ENCODE results near the gene INPP5B.
A peak's percentile ranks its signal among the peaks of the same experiment; 100 is the strongest.

The INPP5B gene

DNA sequence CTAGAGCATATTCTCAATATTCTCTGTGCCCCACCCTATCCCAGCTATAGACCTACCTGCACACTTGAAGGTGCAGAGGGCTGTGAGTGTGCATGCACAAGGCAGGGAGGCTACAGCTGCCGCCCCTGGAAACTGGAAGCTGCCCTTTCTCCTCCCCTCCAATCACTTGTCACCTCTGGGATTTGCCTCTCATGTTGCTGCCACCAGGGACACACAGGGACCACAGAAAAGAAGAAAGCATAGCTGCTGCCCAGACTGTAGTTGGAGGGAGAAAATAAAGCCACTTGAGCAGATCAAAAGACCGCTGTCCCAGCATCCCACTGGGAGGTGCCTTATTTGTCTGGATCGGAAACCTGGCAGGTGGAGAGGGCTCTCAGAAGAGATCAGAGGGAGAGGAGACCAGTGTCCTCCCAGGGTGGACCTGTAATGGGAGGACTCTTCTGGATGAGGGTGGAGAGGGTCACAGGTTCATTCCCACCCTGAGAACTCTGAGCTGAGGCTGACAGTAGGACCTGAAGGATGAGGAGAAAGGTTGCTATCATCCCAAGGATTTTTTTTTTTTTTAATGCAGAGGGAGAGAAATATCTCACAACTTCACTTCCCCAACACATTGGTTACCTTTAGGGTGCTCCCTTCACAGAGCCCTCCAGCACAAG is 7.6 kb upstream of the INPP5B start:
- H3K36me3 Mint-ChIP-seq, result peaks cover 11% of the 10 kb centered on the region
- no peak overlapping the region for H3K4me3 Mint-ChIP-seq
- H3K27me3 Mint-ChIP-seq, result no peaks in the 10 kb centered on the region
- peaks cover 4% of the 10 kb centered on the region for H3K4me1 Mint-ChIP-seq
- no peaks in the 10 kb centered on the region for H3K9me3 Mint-ChIP-seq
- no peak overlapping the region for H3K27ac Mint-ChIP-seq
- no peak for ATAC-seq (ENCODE audit: low read depth)
- DNase-seq (ENCODE audit: low spot score in 2 of 2), result no peak

DNA sequence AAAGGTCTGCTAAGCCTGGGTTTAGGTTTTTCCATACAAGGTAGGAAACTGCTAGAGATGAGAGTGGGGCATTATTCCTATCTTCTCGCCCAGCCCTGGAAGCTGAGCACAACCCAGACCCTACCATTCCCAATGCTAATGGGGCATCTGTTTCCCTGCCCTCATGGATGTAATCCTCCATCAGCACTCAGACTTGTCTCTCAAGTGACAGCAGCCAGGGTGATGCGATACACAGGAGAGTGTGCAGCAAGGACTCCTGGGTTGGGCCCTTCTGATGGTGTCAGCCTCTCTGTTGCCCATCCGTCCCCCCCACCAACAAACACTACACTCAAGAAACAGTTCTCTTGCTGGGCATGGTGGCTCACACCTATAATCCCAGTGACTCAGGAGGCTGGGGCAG is 5.9 kb upstream of the INPP5B start:
- Mint-ChIP-seq H3K27ac (no peak overlapping the region), H3K27me3 (no peaks in the 10 kb centered on the region), H3K4me3 (no peak overlapping the region), H3K36me3 (peaks cover 6% of the 10 kb centered on the region), H3K9me3 (no peaks in the 10 kb centered on the region), H3K4me1 (peaks cover 4% of the 10 kb centered on the region)
- ATAC-seq (ENCODE audit: low read depth) (no peak), DNase-seq (ENCODE audit: low spot score in 2 of 2) (no peak)

DNA sequence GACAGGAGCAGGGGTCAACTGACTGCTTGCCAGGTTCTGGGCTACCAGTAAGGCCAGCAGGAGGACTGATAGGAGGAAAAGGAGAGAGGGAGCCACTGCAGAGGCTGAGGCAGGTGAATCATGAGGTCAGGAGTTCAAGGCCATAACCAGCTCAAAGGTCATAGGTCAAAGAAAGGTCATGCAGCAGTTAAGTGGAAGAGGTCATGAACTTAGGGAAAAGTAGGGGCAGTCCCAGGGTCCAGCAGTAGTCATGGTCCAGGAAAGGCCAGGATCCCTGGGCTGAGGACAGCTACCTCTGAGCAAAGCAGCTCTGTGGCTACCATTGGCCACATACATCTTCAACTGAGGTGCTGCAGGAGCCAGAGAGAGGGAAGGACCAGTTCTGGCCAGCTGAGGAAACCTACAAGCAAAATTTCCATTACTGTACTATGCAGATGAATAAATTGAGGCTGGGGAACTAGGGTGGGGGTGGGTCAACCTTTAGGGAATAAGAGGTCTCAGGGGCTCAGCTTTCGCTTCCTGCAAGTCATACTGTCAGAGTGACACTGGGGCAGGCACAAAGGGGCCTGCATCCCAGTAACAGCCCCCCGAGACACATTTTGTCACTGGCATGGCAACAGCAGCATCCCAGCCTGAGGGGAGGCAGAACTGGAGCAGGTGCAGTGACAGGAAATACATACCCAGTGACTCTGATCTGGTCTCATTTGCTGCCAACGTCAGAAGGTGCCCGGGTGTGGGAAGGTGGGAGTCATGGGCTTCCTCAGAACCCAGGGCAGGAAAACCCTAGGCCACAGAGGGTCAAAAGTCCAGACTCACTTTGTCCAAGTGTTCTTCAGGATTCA is 5.2 kb upstream of the INPP5B start:
- Mint-ChIP-seq H3K4me3 (no peak overlapping the region), H3K9me3 (no peaks in the 10 kb centered on the region), H3K4me1 (peaks cover 11% of the 10 kb centered on the region), H3K36me3 (peaks cover 3% of the 10 kb centered on the region), H3K27ac (no peak overlapping the region), H3K27me3 (no peaks in the 10 kb centered on the region)
- ATAC-seq (ENCODE audit: low read depth), result no peak
- no peak for DNase-seq (ENCODE audit: low spot score in 2 of 2)

DNA sequence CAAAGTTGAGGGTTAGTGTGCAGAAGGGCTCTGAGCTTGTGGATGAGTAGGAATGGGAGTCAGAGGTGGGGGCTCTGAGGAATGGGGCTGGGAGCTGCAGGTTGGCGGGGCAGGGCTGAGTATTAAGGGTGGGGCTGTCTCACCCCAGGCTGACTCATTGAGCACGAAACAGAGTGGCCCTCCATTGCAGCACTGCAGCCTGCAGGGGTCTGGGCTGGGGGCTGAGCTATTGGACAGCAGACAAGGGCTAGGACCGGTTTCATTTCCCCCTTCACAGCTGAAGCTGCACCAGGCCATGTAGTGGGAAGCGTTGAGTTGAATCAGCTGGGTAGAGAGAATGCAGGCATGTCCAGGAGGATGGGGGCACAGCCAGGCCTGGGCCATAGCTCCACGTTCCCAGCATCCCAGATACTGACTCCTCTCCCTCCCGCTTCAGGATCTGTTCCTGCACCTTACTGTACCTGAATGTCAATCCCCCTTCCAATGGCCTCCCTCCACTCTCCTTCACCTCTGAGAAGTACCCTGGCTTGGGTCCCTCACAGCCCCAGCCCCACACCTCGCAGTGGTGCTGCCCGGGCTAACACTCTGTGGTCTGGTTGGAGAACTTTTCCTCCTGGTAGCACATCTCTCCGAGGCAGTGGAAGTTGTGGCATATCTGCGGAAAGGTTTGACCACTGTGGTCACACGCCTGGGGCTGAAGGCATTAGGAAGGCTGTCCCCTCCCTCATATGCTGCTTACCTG is 4.4 kb upstream of the INPP5B start:
- peaks cover 2% of the 10 kb centered on the region for H3K36me3 Mint-ChIP-seq
- no peak overlapping the region for H3K27ac Mint-ChIP-seq
- H3K27me3 Mint-ChIP-seq, result no peaks in the 10 kb centered on the region
- peaks cover 18% of the 10 kb centered on the region for H3K4me1 Mint-ChIP-seq
- no peak overlapping the region for H3K4me3 Mint-ChIP-seq
- H3K9me3 Mint-ChIP-seq, result no peaks in the 10 kb centered on the region
- DNase-seq (ENCODE audit: low spot score in 2 of 2), result no peak
- ATAC-seq (ENCODE audit: low read depth), result no peak

DNA sequence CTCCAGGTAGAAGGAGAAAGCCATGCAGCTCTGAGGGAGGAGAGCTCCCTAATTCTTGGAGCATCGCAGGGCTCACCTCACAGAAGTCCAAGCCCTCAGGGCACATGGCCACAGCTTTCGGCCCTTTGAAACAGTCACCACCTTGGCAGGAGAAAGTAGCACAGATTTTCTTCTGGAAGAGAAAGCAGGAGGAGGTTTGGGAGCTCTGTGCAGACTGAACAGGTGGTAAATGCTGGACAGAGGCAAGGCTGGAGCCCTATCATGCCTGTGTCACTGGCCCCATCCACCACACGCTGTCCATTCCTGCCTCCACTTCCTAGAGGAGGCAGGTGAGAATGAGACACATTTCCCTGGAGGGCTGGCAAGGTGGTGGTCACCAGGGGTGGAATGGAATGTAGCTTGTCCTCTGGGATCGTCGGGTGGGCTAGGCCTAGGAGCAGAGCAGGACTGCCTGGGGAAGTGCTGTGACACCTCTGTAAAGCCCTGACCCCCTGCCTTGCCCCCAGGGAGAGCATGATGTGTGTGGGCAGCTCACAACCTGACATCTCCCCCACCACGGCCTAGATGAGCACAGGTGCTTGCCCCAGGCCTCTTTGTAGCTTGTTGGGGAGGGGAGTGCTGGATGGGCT is 2.8 kb upstream of the INPP5B start:
- H3K27ac Mint-ChIP-seq, result no peak overlapping the region
- H3K4me1 Mint-ChIP-seq, result peaks cover 18% of the 10 kb centered on the region

DNA sequence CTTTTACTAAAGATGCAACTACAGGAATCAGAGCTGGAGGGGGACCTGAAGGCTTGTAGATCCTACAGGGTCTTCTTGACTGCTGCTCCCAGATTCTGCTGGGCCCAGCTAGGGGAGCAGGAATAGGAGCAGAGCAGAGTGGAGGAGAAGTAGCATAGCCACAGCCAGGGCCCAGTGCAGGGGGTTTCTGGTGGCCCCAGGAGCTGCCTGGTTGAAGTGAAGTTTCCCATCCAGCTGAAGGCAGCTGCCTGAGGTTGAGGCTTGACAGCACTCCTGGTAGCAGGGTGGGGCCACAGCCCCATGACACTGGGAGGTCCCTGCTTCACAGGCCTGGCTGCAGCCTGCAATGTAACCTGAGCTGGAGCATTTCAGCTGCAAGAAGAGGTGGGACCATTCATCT is 2.0 kb upstream of the INPP5B start:
- Mint-ChIP-seq H3K9me3 (no peaks in the 10 kb centered on the region), H3K27me3 (no peaks in the 10 kb centered on the region), H3K27ac (no peak overlapping the region), H3K4me3 (no peak overlapping the region), H3K36me3 (no peaks in the 10 kb centered on the region), H3K4me1 (peaks cover 18% of the 10 kb centered on the region)
- ATAC-seq (ENCODE audit: low read depth) (no peak), DNase-seq (ENCODE audit: low spot score in 2 of 2) (no peak)

More for the DNA sequence above, 2.8 kb upstream of the INPP5B start:
- no peaks in the 10 kb centered on the region for H3K27me3 Mint-ChIP-seq
- no peaks in the 10 kb centered on the region for H3K36me3 Mint-ChIP-seq
- no peak overlapping the region for H3K4me3 Mint-ChIP-seq
- no peak for ATAC-seq (ENCODE audit: low read depth)
- DNase-seq (ENCODE audit: low spot score in 2 of 2), result no peak
- no peaks in the 10 kb centered on the region for H3K9me3 Mint-ChIP-seq

DNA sequence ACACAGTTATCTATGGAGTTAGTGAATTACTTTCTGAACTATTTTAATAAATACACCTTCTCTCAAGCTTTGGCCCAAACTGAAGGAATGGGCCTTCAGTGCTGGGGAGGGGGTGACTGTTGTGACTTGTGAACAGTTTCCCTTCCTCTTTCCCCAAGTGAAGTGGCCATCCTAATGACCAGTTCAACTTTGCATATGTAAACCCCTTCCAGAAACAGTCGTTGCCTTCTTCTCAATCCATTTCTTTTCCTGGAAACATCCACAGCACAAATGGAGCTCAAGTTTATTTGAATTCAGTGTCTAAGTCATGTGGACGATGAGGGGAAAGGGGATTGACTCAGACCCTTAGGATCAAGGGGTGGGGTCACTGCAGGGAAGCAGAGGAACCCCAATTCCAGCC is 1.3 kb upstream of the INPP5B start:
- Mint-ChIP-seq H3K9me3 (no peaks in the 10 kb centered on the region), H3K36me3 (peaks cover 1% of the 10 kb centered on the region), H3K27me3 (no peaks in the 10 kb centered on the region), H3K27ac (no peak overlapping the region), H3K4me3 (no peak overlapping the region), H3K4me1 (peaks cover 18% of the 10 kb centered on the region)
- ATAC-seq (ENCODE audit: low read depth) (no peak), DNase-seq (ENCODE audit: low spot score in 2 of 2) (no peak)

DNA sequence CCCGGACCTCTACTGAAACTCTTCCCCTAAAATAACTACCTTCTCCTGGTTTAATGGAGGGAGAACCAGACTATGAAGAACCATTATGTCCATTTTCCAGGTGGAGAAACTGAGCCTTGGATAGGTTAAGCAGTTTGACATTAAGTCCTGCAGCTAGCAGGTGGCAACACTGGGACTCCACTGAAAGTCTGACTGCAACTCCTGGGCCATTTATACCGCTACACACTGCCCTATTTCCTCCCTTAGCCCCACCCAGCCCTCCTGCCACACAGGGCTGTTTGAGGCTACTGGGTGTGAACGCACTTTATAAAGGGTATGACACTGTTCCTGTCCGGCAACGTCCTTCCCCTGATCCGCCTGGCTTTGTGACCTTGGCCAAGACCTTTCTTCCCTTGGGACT is 511 bp upstream of the INPP5B start:
- no peak for ATAC-seq (ENCODE audit: low read depth)
- H3K4me1 Mint-ChIP-seq, result peaks cover 18% of the 10 kb centered on the region

DNA sequence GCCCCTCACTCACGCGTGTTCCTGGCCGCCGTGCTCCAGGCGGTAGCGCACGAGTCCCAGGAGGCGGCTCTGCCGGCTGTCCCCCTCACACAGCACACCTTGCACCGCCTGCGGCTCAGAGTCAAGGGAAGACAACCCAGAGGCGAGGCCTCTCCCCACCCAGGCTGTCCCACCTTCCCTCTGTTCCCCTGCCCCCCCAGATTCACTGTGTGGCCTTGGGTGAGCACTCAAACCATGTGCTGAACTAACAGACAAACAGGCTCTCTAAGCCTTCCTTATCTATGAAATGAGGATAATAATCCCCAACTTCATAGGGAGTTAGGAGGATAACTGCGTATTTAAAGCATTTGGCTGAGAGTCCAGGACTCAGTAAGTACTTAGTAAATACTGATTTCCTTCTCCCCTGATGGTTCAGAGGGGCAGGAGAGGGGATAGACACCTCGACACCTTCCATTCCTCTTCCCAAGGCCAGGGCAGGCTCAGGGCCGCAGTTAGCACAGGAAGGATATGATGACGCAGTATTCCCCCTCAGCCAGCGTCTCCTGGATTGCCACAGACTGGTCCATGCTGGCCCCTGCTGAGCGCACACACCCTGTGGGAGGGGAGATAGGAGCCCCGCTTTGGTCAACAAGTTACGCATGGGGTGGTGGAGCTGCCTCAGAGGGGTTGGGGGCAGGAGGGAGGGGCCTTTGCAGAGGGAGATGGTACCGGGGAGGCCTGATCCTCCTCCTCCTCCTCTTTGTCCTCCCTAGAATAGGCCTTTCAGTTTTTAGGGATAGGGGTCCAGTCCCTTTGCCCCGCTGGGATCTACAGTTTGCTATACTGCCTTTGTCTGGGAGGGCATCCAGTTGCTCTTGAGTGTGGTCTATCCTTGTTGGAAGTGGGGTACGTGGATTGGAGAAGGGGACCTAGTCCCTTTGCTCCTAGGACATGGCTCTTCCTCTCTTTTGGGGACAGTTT is 830 bp downstream of the INPP5B start:
- H3K36me3 Mint-ChIP-seq, result peaks cover 3% of the 10 kb centered on the region
- DNase-seq (ENCODE audit: low spot score in 2 of 2), result no peak
- H3K27me3 Mint-ChIP-seq, result no peaks in the 10 kb centered on the region
- ATAC-seq (ENCODE audit: low read depth), result no peak
- no peaks in the 10 kb centered on the region for H3K9me3 Mint-ChIP-seq
- peak overlapping the region; percentile 92 for H3K27ac Mint-ChIP-seq
- H3K4me1 Mint-ChIP-seq, result peaks cover 14% of the 10 kb centered on the region
- H3K4me3 Mint-ChIP-seq, result peak overlapping the region; percentile 99

More for the DNA sequence above, 511 bp upstream of the INPP5B start:
- H3K36me3 Mint-ChIP-seq, result peaks cover 3% of the 10 kb centered on the region
- H3K27ac Mint-ChIP-seq, result peak overlapping the region; percentile 92
- H3K4me3 Mint-ChIP-seq, result peak overlapping the region; percentile 99
- no peak for DNase-seq (ENCODE audit: low spot score in 2 of 2)
- H3K9me3 Mint-ChIP-seq, result no peaks in the 10 kb centered on the region
- no peaks in the 10 kb centered on the region for H3K27me3 Mint-ChIP-seq

DNA sequence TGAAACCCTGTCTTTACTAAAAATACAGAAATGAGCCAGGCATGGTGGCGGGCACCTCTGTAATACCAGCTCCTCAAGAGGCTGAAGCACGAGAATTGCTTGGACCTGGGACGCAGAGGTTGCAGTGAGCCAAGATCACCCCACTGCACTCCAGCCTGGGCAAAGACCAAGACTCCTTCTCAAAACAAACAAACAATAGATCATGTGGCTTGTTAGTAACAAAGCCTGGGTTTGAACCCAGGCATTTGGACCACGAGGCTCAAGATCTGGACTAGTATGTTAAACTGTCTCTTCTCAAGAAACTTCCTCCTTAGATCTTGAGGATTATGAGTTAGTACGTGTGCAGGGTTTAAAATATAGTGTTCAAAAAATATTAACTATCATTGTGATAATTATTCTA is 1.6 kb downstream of the INPP5B start:
- Mint-ChIP-seq H3K27me3 (no peaks in the 10 kb centered on the region), H3K4me1 (peaks cover 14% of the 10 kb centered on the region), H3K27ac (no peak overlapping the region), H3K9me3 (no peaks in the 10 kb centered on the region), H3K4me3 (no peak overlapping the region), H3K36me3 (peaks cover 3% of the 10 kb centered on the region)
- no peak for DNase-seq (ENCODE audit: low spot score in 2 of 2)
- no peak for ATAC-seq (ENCODE audit: low read depth)

DNA sequence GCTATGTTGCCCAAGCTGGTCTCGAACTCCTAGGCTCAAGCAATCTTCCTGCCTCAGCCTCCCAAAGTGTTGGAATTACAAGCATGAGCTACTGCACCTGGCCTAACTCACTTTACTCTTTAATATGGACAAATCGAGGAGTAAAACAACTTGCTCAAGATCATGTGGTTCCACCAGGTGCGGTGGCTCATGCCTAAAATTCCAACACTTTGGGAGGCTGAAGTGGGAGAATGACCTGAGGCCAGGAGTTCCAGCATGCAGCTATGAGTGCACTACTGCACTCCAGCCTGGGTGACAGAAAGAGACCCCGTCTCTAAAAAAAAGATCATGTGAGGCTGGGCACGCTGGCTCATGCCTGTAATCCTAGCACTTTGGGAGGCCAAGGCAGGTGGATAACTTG is 2.0 kb downstream of the INPP5B start:
- Mint-ChIP-seq H3K36me3 (peaks cover 3% of the 10 kb centered on the region), H3K9me3 (no peaks in the 10 kb centered on the region), H3K4me3 (no peak overlapping the region), H3K4me1 (peaks cover 14% of the 10 kb centered on the region), H3K27ac (no peak overlapping the region), H3K27me3 (no peaks in the 10 kb centered on the region)
- ATAC-seq (ENCODE audit: low read depth) (no peak), DNase-seq (ENCODE audit: low spot score in 2 of 2) (no peak)

DNA sequence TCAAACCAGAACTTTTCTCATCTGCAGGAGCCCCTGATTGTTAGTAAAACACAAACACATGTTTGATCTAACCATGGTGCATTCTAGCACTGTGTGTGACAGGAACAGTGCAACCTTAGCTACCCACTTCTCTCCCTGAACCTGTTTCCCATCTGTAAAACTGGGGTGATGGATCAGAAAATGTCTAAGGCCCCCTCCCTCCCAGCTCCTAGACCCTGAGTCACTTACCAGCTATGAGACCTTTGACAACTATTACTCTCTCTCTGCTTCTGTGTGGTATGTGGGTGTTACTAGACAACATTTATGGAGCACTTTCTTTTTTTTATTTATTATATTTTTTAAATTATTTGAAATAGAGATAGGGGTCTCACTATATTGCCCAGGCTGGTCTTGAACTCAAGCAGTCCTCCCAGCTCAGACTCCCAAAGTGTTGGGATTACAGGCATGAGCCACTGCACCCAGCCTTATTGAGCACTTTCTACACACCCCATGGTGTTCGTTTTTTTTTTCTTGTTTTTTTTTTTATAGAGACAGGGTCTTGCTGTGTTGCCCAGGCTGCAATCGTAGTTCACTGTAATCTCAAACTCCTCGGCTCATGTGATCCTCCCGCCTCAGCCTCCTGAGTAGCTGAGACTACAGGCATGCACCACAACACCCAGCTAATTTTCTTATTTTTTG is 2.6 kb downstream of the INPP5B start:
- DNase-seq (ENCODE audit: low spot score in 2 of 2), result no peak
- Mint-ChIP-seq H3K4me3 (no peak overlapping the region), H3K9me3 (no peaks in the 10 kb centered on the region), H3K27me3 (no peaks in the 10 kb centered on the region), H3K27ac (no peak overlapping the region), H3K4me1 (peaks cover 14% of the 10 kb centered on the region), H3K36me3 (peaks cover 3% of the 10 kb centered on the region)
- ATAC-seq (ENCODE audit: low read depth), result no peak

Measured in memory B cell (primary cell).